ENCODE results near the gene FASTKD3.
A peak's percentile ranks its signal among the peaks of the same experiment; 100 is the strongest.
"Not testable (repeated sequence)": the region's sequence is repeated elsewhere in the genome, so short reads cannot be mapped to it uniquely, and the experiment has no call there.

Gene FASTKD3, protein sequence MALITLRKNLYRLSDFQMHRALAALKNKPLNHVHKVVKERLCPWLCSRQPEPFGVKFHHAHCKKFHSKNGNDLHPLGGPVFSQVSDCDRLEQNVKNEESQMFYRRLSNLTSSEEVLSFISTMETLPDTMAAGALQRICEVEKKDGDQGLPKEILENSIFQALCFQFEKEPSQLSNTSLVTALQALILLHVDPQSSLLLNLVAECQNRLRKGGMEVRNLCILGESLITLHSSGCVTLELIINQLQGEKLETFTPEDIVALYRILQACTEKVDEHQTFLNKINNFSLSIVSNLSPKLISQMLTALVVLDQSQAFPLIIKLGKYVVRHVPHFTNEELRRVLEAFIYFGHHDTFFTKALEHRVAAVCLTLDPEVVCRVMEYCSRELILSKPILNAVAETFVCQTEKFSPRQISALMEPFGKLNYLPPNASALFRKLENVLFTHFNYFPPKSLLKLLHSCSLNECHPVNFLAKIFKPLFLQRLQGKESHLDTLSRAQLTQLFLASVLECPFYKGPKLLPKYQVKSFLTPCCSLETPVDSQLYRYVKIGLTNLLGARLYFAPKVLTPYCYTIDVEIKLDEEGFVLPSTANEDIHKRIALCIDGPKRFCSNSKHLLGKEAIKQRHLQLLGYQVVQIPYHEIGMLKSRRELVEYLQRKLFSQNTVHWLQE

GRCh38 chr5:7868773-7869473 lies at the start of gene FASTKD3, which contains the start of gene MTRR:
FASTKD3 (minus strand) TSS chr5:7869031; CDS start chr5:7868083, 948 bp downstream.
MTRR (plus strand) TSS chr5:7869148; CDS start chr5:7870795, 1,647 bp downstream.
- peak; percentile 76 for DNase-seq (ENCODE audit: extremely low read depth, low read depth)
- TF ChIP-seq CTCF (IDR thresholded peaks at IDR 0.05; ENCODE audit: low read depth, low read length, missing control alignments) = no peak
- H3K4me3 ChIP-seq (replicated peaks; ENCODE audit: low read depth, low read length) = peak within 1 kb of the TSS; percentile 90

DNA sequence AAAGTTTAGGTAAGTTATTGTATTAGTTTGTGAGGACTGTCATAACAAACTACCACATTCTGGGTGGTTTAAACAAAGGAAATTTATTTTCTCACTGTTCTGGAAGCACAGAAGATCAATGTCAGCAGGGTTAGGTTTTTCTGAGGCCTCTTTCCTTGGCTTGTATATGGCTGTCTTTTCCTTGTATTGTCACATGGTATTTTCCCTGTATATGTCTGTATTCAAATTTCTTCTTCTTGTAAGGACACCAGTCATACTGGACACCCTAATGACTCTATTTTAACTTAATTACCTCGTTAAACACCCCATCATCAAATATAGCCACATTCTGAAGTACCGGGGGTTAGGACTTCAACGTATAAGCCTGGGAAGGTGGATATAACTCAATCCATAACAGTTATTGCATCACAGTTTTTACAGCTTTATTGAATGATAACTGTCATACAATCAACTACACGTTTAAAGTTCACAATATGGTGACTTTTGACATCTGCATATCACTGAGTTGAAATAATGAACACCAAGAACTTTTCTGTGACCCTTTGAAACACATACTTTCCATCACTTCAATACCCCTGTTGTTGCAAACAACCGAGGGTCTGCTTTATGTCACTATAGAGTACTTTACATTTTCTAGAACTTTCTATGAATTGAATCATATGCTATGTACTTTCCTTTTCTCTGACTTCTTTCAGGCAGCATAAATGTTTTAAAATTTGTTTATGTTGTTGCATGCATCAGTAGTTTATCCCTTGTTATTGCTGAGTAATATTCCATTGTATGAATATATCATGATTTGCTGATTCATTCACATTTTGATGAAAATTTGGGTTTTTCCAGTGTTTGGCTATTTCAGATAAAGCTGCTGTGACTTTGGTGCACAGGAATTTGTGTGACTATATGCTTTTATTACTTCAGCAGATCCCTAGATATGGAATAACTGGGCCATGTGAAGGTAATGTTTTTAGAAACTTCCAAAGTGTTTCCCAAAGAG lies 48.6 kb upstream of the FASTKD3 start:
- DNase-seq (ENCODE audit: extremely low read depth, low read depth) = no peak
- no peak overlapping the region for H3K4me3 ChIP-seq (replicated peaks; ENCODE audit: low read depth, low read length)
- TF ChIP-seq CTCF (IDR thresholded peaks at IDR 0.05; ENCODE audit: low read depth, low read length, missing control alignments) = no peak

DNA sequence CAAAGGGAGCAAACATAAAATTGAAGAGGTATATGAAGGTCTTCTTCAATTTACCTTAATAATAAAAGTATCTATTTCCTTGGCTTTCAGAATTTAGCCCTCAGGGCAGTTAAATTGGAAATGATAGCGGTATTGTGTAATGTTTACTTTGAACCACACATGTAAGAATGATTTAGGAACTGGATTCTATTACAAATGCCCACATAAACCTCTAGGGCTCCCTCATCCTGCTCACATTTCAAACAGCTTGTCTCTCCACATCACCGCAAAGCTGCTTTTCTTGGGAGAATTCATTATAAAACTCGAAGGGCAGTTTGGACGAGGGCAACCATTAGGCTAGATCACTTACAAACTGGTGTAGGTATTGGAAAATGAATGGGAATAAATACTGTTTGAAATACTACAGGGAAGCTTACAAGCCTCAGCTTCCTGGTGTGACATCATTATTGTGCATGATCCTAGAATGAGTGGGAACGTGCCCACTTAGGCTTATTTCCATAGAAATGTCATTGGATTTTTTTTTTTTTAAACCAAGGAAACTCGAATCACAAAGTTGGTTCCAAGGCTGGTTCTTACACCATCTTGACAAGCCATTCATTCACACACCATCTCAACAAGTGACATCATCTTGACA lies 47.5 kb upstream of the FASTKD3 start:
- DNase-seq (ENCODE audit: extremely low read depth, low read depth) = no peak
- no peak overlapping the region for H3K4me3 ChIP-seq (replicated peaks; ENCODE audit: low read depth, low read length)
- TF ChIP-seq CTCF (IDR thresholded peaks at IDR 0.05; ENCODE audit: low read depth, low read length, missing control alignments) = no peak

DNA sequence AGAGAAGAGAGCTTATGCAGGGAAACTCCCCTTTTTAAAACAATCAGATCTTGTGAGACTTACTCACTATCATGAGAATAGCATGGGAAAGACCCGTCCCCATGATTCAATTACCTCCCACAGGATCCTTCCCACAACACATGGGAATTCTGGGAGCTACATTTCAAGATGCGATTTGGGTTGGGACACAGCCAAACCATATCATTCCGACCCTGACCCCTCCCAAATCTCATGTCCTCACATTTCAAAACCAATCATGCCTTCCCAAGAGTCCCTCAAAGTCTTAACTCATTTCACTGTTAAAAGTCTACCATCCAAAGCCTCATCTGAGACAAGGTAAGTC lies 42.6 kb upstream of the FASTKD3 start:
- H3K4me3 ChIP-seq (replicated peaks; ENCODE audit: low read depth, low read length); DNase-seq (ENCODE audit: extremely low read depth, low read depth): not testable (repeated sequence)

- no peak overlapping the region for H3K4me3 ChIP-seq (replicated peaks; ENCODE audit: low read depth, low read length)
- no peak for DNase-seq (ENCODE audit: extremely low read depth, low read depth)
- no peak for TF ChIP-seq CTCF (IDR thresholded peaks at IDR 0.05; ENCODE audit: low read depth, low read length, missing control alignments)
Measured at GRCh38 chr5:7910738-7911428, 42.1 kb upstream of the FASTKD3 start.

DNA sequence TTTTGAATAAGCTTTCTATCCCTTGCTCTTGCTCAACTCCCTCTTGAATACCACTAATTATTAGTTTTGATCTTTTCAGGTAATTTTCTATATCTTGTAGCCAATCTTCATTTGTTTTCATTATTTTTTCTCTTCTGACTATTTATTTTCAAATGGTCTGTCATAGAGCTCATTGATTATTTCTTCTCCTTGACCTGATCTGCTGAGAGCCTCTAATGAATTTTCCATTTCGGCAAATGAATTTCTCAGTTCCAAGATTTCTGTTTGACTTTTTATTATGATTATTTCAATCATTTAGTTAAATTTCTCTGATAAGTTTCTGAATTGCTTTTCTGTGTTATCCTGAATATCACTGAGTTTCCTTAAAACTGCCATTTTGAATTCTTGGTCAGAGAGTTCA lies 39.5 kb upstream of the FASTKD3 start:
- H3K4me3 ChIP-seq (replicated peaks; ENCODE audit: low read depth, low read length) = no peak overlapping the region
- no peak for TF ChIP-seq CTCF (IDR thresholded peaks at IDR 0.05; ENCODE audit: low read depth, low read length, missing control alignments)
- DNase-seq (ENCODE audit: extremely low read depth, low read depth) = no peak
